HepG2 (cell line): ENCODE data around the gene MUC22.
"Not testable (repeated sequence)": the region's sequence is repeated elsewhere in the genome, so short reads cannot be mapped to it uniquely, and the experiment has no call there.

Experiments used
- MZF1 ChIP-seq: sonication (generic); formaldehyde crosslinking; IDR thresholded peaks from 2 replicates; pipeline ENCODE4 v1.8.1; 2023; ENCODE audit warnings: mild to moderate bottlenecking, missing genetic modification reagents, borderline replicate concordance
- ZNF12 ChIP-seq: sonication (generic); formaldehyde crosslinking; IDR thresholded peaks from 2 replicates; pipeline ENCODE4 v1.5.0; 2020; ENCODE audit warnings: missing genetic modification reagents
- ZNF207 ChIP-seq: fragments of 450-650 bp; IDR thresholded peaks from 2 replicates; pipeline ENCODE4 v1.6.1; 2016; ENCODE audit warnings: antibody characterized with exemption, borderline replicate concordance
- ZNF296 ChIP-seq: sonication (generic); formaldehyde crosslinking; conservative IDR thresholded peaks from 2 replicates; pipeline ENCODE4 v1.5.0; 2020; ENCODE audit warnings: mild to moderate bottlenecking, missing genetic modification reagents
- ZNF607 ChIP-seq: sonication (generic); formaldehyde crosslinking; IDR thresholded peaks from 2 replicates; pipeline ENCODE4 v1.5.1; 2020; ENCODE audit warnings: missing genetic modification reagents, mild to moderate bottlenecking, borderline replicate concordance
- TF ChIP-seq, protein P1 (sequence below): sonication (generic); formaldehyde crosslinking; IDR thresholded peaks from 2 replicates; pipeline ENCODE4 v1.8.1; 2022; ENCODE audit warnings: low read depth, mild to moderate bottlenecking, missing genetic modification reagents
- TF ChIP-seq, protein P2 (sequence below): IDR thresholded peaks from 2 replicates; pipeline ENCODE4 v1.6.1; 2012; ENCODE audit warnings: low read length, improper control_type of control experiment

DNA sequence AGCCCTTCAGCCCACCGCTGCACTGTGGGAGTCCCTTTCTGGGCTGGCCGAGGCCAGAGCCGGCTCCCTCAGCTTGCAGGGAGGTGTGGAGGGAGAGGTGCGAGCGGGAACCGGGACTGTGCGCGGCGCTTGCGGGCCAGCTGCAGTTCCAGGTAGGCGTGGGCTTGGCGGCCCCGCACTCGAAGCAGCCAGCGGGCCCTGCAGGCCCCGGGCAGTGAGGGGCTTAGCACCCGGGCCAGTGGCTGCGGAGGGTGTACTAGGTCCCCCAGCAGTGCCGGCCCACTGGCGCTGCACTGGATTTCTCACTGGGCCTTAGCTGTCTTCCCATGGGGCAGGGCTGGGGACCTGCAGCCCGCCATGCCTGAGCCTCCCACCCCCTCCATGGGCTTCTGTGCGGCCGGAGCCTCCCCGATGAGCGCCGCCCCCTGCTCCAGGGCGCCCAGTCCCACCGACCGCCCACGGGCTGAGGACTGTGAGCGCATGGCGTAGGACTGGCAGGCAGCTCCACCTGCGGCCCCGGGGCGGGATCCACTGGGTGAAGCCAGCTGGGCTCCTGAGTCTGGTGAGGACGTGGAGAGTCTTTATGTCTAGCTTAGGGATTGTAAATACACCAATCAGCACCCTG lies 10.5 kb downstream of the MUC22 start:
- not testable (repeated sequence) for TF ChIP-seq ZNF12 (CRISPR knock-in tag); ZNF207; ZNF607; ZNF296 (CRISPR knock-in tag); MZF1
- TF ChIP-seq, protein P1, sequence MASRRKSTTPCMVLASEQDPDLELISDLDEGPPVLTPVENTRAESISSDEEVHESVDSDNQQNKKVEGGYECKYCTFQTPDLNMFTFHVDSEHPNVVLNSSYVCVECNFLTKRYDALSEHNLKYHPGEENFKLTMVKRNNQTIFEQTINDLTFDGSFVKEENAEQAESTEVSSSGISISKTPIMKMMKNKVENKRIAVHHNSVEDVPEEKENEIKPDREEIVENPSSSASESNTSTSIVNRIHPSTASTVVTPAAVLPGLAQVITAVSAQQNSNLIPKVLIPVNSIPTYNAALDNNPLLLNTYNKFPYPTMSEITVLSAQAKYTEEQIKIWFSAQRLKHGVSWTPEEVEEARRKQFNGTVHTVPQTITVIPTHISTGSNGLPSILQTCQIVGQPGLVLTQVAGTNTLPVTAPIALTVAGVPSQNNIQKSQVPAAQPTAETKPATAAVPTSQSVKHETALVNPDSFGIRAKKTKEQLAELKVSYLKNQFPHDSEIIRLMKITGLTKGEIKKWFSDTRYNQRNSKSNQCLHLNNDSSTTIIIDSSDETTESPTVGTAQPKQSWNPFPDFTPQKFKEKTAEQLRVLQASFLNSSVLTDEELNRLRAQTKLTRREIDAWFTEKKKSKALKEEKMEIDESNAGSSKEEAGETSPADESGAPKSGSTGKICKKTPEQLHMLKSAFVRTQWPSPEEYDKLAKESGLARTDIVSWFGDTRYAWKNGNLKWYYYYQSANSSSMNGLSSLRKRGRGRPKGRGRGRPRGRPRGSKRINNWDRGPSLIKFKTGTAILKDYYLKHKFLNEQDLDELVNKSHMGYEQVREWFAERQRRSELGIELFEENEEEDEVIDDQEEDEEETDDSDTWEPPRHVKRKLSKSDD (CRISPR knock-in tag): not testable (repeated sequence)
- TF ChIP-seq, protein P2, sequence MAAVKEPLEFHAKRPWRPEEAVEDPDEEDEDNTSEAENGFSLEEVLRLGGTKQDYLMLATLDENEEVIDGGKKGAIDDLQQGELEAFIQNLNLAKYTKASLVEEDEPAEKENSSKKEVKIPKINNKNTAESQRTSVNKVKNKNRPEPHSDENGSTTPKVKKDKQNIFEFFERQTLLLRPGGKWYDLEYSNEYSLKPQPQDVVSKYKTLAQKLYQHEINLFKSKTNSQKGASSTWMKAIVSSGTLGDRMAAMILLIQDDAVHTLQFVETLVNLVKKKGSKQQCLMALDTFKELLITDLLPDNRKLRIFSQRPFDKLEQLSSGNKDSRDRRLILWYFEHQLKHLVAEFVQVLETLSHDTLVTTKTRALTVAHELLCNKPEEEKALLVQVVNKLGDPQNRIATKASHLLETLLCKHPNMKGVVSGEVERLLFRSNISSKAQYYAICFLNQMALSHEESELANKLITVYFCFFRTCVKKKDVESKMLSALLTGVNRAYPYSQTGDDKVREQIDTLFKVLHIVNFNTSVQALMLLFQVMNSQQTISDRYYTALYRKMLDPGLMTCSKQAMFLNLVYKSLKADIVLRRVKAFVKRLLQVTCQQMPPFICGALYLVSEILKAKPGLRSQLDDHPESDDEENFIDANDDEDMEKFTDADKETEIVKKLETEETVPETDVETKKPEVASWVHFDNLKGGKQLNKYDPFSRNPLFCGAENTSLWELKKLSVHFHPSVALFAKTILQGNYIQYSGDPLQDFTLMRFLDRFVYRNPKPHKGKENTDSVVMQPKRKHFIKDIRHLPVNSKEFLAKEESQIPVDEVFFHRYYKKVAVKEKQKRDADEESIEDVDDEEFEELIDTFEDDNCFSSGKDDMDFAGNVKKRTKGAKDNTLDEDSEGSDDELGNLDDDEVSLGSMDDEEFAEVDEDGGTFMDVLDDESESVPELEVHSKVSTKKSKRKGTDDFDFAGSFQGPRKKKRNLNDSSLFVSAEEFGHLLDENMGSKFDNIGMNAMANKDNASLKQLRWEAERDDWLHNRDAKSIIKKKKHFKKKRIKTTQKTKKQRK: not testable (repeated sequence)
